Stimulated activated CD4-positive, alpha-beta T cell treated with anti-CD3 and anti-CD28 coated beads, TNF-alpha, amount 100 ng/mL, for 48 hours (primary cell): ENCODE data around the gene RPS15.
"Not testable (repeated sequence)": the region's sequence is repeated elsewhere in the genome, so short reads cannot be mapped to it uniquely, and the experiment has no call there.

Source experiments
- DNase-seq, 3 donors: peaks; one replicate each; pipeline ENCODE4 v3.0.0-alpha.2; 2020; ENCODE audit warnings: low read depth in 3 of 3

RPS15 gene

GRCh38 chr19:1469255-1470054 is 31.3 kb downstream of the RPS15 start:
- DNase-seq = no peak

- no peak for DNase-seq
Measured at GRCh38 chr19:1470055-1470304, 31.8 kb downstream of the RPS15 start.

- DNase-seq = peak in 2 of 3 donors; percentile 43 to 60
Measured at GRCh38 chr19:1470305-1471009, 32.3 kb downstream of the RPS15 start.

GRCh38 chr19:1471010-1471514 is 32.9 kb downstream of the RPS15 start:
- no peak for DNase-seq

GRCh38 chr19:1471515-1472160 is 33.4 kb downstream of the RPS15 start:
- DNase-seq = no peak

GRCh38 chr19:1472231-1473084 is 34.3 kb downstream of the RPS15 start:
- DNase-seq = no peak

DNA sequence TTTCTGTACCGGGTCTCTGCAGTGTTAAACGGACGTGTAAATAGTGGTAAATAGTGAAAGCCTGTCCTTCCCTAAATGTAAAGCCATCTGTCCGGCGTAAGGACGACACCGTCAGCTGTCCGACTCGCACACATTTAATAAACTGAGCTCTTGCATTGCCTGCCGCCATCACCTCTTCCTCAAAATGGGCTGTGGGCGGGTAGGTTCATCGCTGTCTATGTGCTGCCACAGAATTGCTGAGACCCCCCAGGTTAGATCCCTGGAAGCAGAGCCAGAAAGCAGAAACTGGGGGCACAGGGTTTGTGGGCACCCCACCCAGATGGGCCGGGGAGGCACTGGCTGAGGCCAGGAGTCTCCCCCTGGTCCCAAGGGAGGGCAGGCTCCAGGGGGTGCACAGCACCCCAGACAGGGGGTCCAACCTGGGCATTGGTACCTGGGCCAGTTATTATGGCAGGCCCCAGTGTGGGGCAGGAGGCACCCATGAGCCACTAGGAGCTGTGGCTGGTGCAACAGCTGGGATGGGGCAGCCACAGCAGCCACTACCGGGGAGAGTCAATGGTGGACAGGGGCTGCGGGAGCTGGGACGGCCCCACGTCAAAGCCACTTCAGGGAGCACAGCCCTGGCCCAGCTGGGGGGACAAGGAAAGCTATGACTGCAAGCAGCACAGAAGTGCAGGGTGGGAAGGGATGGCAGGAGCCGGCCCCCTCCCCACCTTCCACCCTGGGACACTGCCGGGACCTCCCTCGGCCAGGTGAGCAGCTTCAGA is 35.1 kb downstream of the RPS15 start:
- no peak for DNase-seq

DNA sequence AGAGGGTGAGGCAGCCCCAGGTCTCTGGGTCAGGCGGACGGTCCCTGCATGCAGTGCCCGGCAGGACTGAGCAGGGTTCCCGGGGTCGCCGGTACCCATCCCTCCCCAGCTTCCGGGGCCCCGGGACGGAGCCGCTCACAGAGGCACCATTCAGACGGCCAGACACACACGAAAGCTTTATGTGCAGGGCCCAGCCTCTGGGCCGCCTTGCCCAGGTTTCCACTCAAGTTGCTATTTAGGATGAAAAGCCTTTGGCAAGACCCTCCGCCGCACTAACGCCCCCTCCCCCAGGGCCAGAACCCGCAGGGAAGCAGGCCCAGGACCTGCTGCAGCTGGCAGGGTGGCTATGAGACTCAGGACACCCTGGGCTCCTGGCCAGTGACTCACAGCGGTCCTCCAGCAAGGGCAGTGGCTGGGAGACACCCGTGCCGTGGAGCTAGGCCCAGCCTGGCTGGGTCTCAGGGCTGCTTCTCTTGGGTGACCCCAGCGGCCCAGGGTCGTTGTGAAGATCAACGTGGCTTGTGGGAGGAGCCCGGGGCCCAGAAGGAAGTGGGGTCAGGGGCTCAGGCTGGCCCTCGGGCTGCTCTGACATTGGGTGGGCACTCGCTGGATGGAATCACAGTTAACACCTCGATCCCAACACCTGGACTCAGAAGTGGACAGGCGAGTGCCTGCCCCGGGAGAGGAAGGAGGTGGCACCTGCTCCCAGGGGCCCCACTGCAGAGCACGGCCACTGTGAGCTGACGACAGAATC is 36.0 kb downstream of the RPS15 start:
- no peak for DNase-seq

GRCh38 chr19:1474765-1475351 is 36.7 kb downstream of the RPS15 start:
- DNase-seq = no peak

- no peak for DNase-seq
Measured at GRCh38 chr19:1475751-1476437, 37.7 kb downstream of the RPS15 start.

DNA sequence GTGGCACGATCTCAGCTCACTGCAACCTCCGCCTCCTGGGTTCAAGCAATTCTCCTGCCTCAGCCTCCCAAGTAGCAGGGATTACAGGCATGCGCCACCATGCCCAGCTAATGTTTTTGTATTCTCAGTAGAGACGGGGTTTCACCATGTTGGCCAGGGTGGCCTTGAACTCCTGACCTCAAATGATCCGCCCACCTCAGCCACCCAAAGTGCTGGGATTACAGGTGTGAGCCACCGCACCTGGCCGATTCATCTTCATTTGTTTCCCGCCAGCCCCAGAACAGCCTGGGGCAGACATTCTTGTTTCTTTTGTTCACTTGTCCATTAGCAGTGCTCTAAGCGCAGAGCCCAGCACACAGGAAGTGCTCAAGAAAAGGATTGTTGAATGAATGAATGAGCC is 38.9 kb downstream of the RPS15 start:
- not testable (repeated sequence) for DNase-seq

DNA sequence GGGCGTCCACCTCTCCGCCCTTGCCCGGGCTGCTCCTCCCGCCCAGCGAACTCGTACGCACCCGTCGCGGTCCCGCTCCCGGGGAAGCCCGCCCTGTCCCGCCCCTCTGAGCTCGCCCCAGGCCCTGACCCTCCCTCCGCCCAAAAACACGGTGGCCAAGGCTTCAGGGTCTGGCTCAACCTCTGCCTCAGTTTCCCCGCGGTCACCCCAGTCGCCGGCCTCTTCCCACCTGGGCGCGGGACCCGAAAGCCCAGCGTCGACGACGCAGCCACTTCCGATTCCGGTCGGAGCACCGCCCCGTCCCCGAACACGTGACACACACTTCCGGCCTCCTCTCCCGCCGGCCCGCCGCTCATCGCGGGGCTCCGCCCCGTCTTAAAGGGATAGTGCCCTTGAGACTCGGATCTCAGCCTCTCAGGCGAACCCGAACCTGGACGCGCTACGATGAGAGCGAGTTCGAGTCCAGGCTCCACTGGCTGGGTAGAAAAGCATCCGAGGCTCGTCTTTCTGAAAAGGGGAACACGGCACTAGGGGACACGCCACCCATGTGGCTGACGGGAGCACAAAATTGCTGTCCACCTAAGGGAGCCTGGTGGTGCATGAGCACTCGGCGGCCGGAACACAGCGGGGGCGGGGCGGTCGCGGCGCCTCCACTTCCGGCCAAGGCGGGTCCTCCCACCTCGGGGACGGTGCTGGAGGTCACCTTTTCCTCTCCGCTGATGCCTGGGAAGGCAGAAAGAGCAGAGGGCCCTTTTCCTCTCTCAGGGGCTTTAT is 40.9 kb downstream of the RPS15 start, which contains the start of gene C19orf25:
Gene C19orf25, minus strand, starts transcription at position 282 of the 774 bp plus-strand sequence. CDS start 312 bp downstream, outside the sequence.
- peak; percentile 84 to 94 (median 89) for DNase-seq

DNA sequence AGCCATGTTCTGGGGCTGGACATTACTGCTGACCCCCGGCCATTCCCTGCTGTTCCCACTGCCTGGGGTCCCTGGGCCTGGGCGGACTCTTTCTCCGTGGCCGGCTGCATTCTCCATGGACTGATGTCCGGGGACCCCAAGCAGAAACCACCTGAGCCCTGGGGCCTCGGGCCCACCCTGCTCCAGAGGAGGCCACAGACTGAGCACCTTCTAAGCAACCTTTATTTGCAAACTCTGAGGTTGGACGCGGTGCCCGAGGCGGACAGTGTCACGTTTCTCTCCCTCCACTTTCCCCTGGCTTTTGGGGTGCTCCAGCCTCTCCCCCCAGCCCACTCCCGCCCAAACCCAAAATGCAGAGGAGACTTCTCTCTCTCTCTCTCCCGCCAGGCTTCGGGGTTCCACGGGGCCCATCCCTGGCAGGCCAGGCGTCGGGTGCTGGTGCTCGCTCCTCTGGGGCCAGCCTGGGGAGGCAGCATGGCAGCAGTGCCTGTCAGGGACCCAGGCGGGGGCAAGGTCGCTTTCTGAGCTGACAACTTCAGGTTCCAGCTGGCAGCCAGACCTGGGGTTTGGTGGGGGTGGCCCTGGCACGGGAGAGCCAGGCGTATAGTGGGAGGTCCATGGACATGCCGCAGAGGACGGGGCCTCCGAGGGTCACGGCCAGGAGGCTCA is 43.2 kb downstream of the RPS15 start:
- no peak for DNase-seq

GRCh38 chr19:1481893-1482360 is 43.7 kb downstream of the RPS15 start:
- DNase-seq = no peak

DNA sequence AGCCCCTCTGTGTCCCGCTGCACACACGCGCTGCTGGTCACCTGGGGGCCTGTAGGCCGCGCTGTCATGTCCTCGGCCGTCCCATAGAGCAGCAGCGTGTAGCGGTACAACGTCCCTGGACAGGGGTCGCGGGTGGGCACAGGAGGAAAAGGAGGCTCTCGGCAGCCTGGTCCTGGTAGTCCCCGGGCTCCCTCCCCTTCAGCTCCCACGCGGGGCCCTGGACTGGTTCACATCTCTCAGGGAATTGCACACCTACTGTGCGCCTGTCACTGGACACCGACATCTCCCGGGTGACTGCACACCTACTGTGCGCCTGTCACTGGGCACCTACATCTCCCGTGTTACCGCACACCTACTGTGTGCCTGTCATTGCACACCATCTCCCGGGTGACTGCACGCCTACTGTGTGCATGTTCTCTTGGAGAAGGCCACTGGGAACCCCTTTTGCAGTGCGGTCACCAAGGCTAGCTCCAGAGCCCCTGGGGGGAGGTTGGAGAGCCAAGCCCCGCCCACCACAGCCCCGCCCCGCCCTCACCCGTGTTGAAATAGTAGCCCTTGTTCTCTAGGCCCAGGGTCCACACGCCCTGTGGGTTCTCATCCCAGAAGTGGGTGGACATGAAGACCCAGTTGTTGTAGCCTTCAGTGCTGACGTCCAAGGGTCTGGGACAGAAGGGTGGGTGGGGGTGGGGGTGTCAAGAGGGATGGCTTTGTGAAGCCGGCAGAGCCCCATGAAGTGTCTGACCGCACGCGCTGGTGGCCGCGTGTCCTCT is 44.4 kb downstream of the RPS15 start:
- no peak for DNase-seq

DNA sequence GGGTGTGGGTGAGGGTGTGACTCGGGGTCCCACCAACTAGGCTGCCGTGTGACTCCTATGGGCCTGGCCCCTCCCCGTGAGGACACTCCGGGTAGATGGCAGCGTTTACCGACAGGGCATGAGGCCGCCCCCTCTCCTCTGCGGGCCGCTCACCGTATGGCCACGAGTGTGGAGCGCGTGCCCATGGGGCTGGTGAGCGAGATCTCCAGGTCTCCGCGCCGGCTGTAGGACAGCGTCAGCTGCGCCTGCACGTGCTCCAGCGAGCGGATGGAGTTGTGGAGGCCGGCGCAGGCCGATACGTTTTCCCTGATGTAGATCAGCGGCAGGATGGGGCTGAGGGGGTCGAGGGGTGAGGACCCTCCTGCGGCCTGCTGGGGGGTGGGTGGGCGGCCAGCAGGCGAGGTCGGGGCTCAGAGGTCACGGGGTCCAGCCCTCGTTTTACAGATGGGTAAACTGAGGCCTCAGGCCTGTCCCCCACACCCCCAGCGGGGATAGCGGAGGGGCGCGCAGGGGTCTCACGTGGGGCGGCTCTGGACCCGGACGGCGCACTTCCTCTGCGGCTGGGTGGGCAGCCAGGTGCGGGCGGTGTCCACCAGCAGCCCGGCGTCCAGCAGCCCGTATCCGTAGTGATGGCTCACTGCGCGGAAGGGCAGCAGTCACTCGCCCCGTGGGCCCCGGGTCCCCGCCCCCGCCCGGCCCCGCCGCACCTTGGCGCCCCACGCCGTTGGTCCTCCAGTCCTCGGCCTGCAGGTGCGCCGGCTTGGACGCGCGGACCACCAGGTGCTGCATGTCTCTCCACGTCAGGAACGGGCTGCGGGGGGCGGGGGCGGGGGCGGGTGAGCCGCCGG is 45.2 kb downstream of the RPS15 start:
- no peak for DNase-seq
